GM12891 (cell line): Measurements from ENCODE around the gene HELLS.

Experiments
- PAX5 ChIP-seq: IDR thresholded peaks from 2 replicates; pipeline ENCODE4 v1.6.1; 2011; ENCODE audit warnings: low read length, moderate library complexity, mild to moderate bottlenecking; ENCODE audit not compliant: insufficient read depth, severe bottlenecking
- POLR2A ChIP-seq: IDR thresholded peaks from 2 replicates; pipeline ENCODE4 v1.6.1; 2011; ENCODE audit warnings: low read depth, low read length, control low read depth
- POLR2AphosphoS5 ChIP-seq: IDR thresholded peaks from 2 replicates; pipeline ENCODE4 v1.6.1; 2011; ENCODE audit warnings: low read depth, low read length, control low read depth
- TAF1 ChIP-seq: IDR thresholded peaks from 2 replicates; pipeline ENCODE4 v1.6.1; 2011; ENCODE audit warnings: low read depth, low read length, control low read depth

DNA sequence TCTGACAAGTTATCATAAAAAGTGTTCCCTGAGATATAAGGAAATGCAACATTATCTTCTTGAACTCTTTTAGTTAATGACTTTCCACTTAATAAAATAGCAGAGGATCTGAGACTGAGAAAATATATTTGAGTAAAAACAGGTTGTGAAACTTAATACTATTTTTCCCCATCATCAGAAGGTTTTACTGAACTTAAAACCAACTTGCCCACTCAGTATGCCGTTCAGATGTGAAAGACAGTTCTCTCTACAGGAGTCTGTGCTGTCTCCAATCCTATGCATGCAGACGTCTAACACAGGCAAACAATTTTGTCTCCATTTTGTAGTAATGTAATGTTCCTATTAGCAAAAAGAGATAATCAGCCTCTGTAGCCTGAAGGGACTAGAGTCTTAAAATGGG, 99.7 kb downstream of the HELLS start:
- TF ChIP-seq PAX5 (no peak), POLR2A (no peak), POLR2AphosphoS5 (no peak), TAF1 (no peak)
